Endothelial cell of umbilical vein (primary cell): ENCODE data around the gene SLC30A2. TPM values are rescaled to one million over a fixed set of nuclear protein-coding genes. Genes with fewer than 3 reads are reported as not detected.

ENCODE experiments used
- BruUV-seq: library from RNA; stranded (reverse); fragments of 400-500 nt; replicated peaks from 2 replicates; lab custom pipeline; 2021; lab: Mats Ljungman, UMichigan
- CTCF ChIA-PET: fragments of 300-600, 350-600 bp; sonication (Branson Sonifier 250); formaldehyde crosslinking; loops from one replicate; lab custom pipeline; 2021; ENCODE audit warnings: antibody characterized with exemption, inconsistent platforms; lab: Charles Lee
- POLR2A ChIA-PET: fragments of 300-600, 350-600 bp; sonication (Branson Sonifier 250); formaldehyde crosslinking; loops from one replicate; lab custom pipeline; 2021; ENCODE audit warnings: antibody characterized with exemption, inconsistent platforms; lab: Charles Lee
- DNase-seq: peaks from one replicate; pipeline ENCODE4 v3.0.0-alpha.2; 2011; ENCODE audit warnings: low read depth, low spot score
- FAIRE-seq: peaks from 2 replicates; lab custom pipeline; 2011; peaks lifted over from hg19 to GRCh38; lab: Jason Lieb, UNC
- H2AFZ ChIP-seq: 2 replicates; pipeline ENCODE4 v1.6.0; 2012; ENCODE audit warnings: low read depth, low read length, control low read depth, inconsistent platforms
- H3K27ac ChIP-seq: 2 replicates; pipeline ENCODE4 v1.5.1; 2011; ENCODE audit warnings: low read depth, mild to moderate bottlenecking, control low read depth, low read length, moderate library complexity; ENCODE audit not compliant: insufficient read depth
- H3K27me3 ChIP-seq, 2 experiments: 2 replicates each; pipeline versions ENCODE4 v1.6.0 to v1.6.1; 2011; ENCODE audit warnings: low read length in 2 of 2, mixed read lengths in 1 of 2; ENCODE audit not compliant: control insufficient read depth in 2 of 2, insufficient read depth in 2 of 2
- H3K36me3 ChIP-seq, 2 experiments: 2 replicates in 1 of 2; 3 replicates in 1 of 2; pipeline ENCODE4 v1.5.1; 2011; ENCODE audit warnings: low read length in 2 of 2, mild to moderate bottlenecking in 1 of 2, moderate library complexity in 1 of 2; ENCODE audit not compliant: control insufficient read depth in 2 of 2, insufficient read depth in 2 of 2; ENCODE audit errors: extremely low read depth in 1 of 2
- H3K4me1 ChIP-seq: 3 replicates; pipeline ENCODE4 v1.5.1; 2011; ENCODE audit warnings: mild to moderate bottlenecking, low read length; ENCODE audit not compliant: control insufficient read depth, insufficient read depth; ENCODE audit errors: extremely low read depth
- H3K4me2 ChIP-seq: 2 replicates; pipeline ENCODE4 v1.6.1; 2011; ENCODE audit warnings: low read length, control low read depth, mixed read lengths; ENCODE audit not compliant: insufficient read depth
- H3K4me3 ChIP-seq, 3 experiments: fragments of 200-600 bp in 1 of 3; sonication (generic), shearing (Covaris generic) in 1 of 3; replicated peaks in 1 of 3; 2 replicates each; pipeline ENCODE4 v1.5.1; 2011 to 2016; ENCODE audit warnings: control low read depth in 3 of 3, low read length in 3 of 3, mild to moderate bottlenecking in 2 of 3, inconsistent platforms in 1 of 3, low read depth in 1 of 3, moderate library complexity in 1 of 3; ENCODE audit not compliant: insufficient read depth in 1 of 3
- H3K79me2 ChIP-seq: 2 replicates; pipeline ENCODE4 v1.6.0; 2012; ENCODE audit warnings: low read length, inconsistent platforms; ENCODE audit not compliant: control insufficient read depth, insufficient read depth
- H3K9ac ChIP-seq: replicated peaks from 2 replicates; pipeline ENCODE3; 2011; ENCODE audit warnings: low read length, control low read depth; ENCODE audit not compliant: insufficient read depth; ENCODE audit errors: extremely low read depth
- H3K9me1 ChIP-seq: replicated peaks from 3 replicates; pipeline ENCODE4 v1.6.0; 2011; ENCODE audit warnings: mild to moderate bottlenecking, low read length; ENCODE audit not compliant: control insufficient read depth, insufficient read depth; ENCODE audit errors: extremely low read depth
- H3K9me3 ChIP-seq: replicated peaks from 2 replicates; pipeline ENCODE4 v1.5.1; 2012; ENCODE audit warnings: low read length, inconsistent platforms; ENCODE audit not compliant: control insufficient read depth, insufficient read depth
- H4K20me1 ChIP-seq: replicated peaks from 2 replicates; pipeline ENCODE3; 2011; ENCODE audit warnings: mild to moderate bottlenecking, low read length; ENCODE audit not compliant: control insufficient read depth, insufficient read depth; ENCODE audit errors: extremely low read depth
- EZH2 ChIP-seq: IDR thresholded peaks from 2 replicates; pipeline ENCODE4 v1.6.1; 2012; ENCODE audit warnings: borderline replicate concordance, low read depth, mild to moderate bottlenecking, moderate library complexity, low read length, inconsistent platforms; ENCODE audit not compliant: severe bottlenecking
- FOS ChIP-seq: IDR thresholded peaks from 2 replicates; pipeline ENCODE4 v1.6.1; 2011; ENCODE audit warnings: mild to moderate bottlenecking, low read length, moderate library complexity, borderline replicate concordance; ENCODE audit not compliant: insufficient read depth
- GATA2 ChIP-seq: IDR thresholded peaks from 2 replicates; pipeline ENCODE4 v1.7.0; 2011; ENCODE audit warnings: low read depth, mild to moderate bottlenecking, moderate library complexity, mixed read lengths, low read length; ENCODE audit not compliant: insufficient read length, insufficient read depth
- JUN ChIP-seq: IDR thresholded peaks from 2 replicates; pipeline ENCODE4 v1.6.1; 2011; ENCODE audit warnings: borderline replicate concordance, low read depth; ENCODE audit not compliant: insufficient read length, insufficient read depth
- MYC ChIP-seq: IDR thresholded peaks from one replicate; pipeline ENCODE4 v1.6.1; 2011; ENCODE audit warnings: mild to moderate bottlenecking, low read depth, low read length
- POLR2A ChIP-seq: IDR thresholded peaks from 2 replicates; pipeline ENCODE4 v1.6.1; 2012; ENCODE audit warnings: low read depth, mild to moderate bottlenecking, control low read depth, low read length
- POLR2AphosphoS5 ChIP-seq: IDR thresholded peaks from 2 replicates; pipeline ENCODE4 v1.6.1; 2012; ENCODE audit warnings: low read depth, mild to moderate bottlenecking, control low read depth, low read length, moderate library complexity; ENCODE audit not compliant: insufficient read depth
- dilution Hi-C: fragments of 300-500 bp; cut with MboI; formaldehyde crosslinking; loops from one replicate; pipeline ENCODE4 v1.15.0; 2019; ENCODE audit warnings: low sequenced_read_pairs; ENCODE audit not compliant: extremely low pct_ligation_motif_present
- intact Hi-C: fragments of 100-400 bp; cut with micrococcal nuclease; formaldehyde crosslinking; loops from one replicate; pipeline ENCODE4 v1.10.0; 2022
- polyA plus RNA-seq, 4 experiments: library from polyadenylated mRNA; depleted of rRNA in 3 of 4; stranded (reverse) in 3 of 4; unstranded in 1 of 4; fragments of >200 nt; gene quantifications; 2 replicates each; pipeline versions ENCODE4 v1.2.1 to v1.2.3, GENCODE V29; 2011 to 2012; ENCODE audit warnings: missing spikeins in 1 of 4
- total RNA-seq: library from RNA; stranded (reverse); gene quantifications from 2 replicates; pipeline ENCODE4 v1.2.3, GENCODE V29; 2021
- TF ChIP-seq, protein P1 (sequence below), 2 donors: IDR thresholded peaks; 1 replicate in 1 of 2; 2 replicates in 1 of 2; pipeline ENCODE4 v1.5.1; 2011; ENCODE audit warnings: low read length in 2 of 2, mild to moderate bottlenecking in 2 of 2, moderate library complexity in 2 of 2, control low read depth in 1 of 2, inconsistent platforms in 1 of 2, low read depth in 1 of 2; ENCODE audit not compliant: insufficient read depth in 1 of 2; ENCODE audit errors: extremely low read depth in 1 of 2
- TF ChIP-seq, protein P2 (sequence below): IDR thresholded peaks from 2 replicates; pipeline ENCODE4 v1.6.1; 2011; ENCODE audit not compliant: insufficient read depth, insufficient read length

The SLC30A2 gene
- total and polyA plus RNA-seq, 2 donors (not counting 3 experiments of a cell fraction or from before 2014, with no cell fraction given), result not detected

DNA sequence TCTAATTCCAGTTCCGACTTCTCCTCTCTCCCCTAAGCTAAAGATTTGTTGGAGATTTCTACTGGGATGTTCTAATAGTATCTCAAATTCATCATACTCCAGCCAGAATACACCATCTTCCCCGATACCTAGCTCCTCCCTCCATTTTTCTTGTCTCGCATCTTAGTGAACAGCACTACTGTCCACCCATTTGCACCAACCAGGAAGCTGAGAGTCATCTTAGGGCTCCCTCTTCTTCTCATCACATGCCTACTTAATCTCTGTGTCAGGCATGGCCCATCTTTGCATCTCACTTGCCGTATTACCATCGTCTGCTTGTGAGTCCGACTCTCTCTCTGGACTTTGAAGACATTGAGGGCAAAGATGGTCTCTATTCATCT lies 25.0 kb upstream of the SLC30A2 start:
- H3K9me3 ChIP-seq, result no peaks in the 10 kb centered on the region
- no peaks in the 10 kb centered on the region for H3K79me2 ChIP-seq
- H3K9me1 ChIP-seq, result no peaks in the 10 kb centered on the region
- DNase-seq, result no peak
- no peak overlapping the region for H3K9ac ChIP-seq
- ChIA-PET CTCF (interaction anchor here (0.5 to 1.5 kb wide), 4 partner anchors 9 to 74 kb away, joined by 3 to 5 read pairs (median 3); no protein-coding TSS in a partner anchor), POLR2A (no interaction called here)
- intact Hi-C loops, result no loop called here
- FAIRE-seq, result no peak
- H4K20me1 ChIP-seq, result no peaks in the 10 kb centered on the region
- no TSS peak for BruUV-seq
- no peak overlapping the region for H3K4me2 ChIP-seq
- H3K36me3 ChIP-seq, result no peaks in the 10 kb centered on the region
- no peak for TF ChIP-seq POLR2A
- TF ChIP-seq, protein P1, sequence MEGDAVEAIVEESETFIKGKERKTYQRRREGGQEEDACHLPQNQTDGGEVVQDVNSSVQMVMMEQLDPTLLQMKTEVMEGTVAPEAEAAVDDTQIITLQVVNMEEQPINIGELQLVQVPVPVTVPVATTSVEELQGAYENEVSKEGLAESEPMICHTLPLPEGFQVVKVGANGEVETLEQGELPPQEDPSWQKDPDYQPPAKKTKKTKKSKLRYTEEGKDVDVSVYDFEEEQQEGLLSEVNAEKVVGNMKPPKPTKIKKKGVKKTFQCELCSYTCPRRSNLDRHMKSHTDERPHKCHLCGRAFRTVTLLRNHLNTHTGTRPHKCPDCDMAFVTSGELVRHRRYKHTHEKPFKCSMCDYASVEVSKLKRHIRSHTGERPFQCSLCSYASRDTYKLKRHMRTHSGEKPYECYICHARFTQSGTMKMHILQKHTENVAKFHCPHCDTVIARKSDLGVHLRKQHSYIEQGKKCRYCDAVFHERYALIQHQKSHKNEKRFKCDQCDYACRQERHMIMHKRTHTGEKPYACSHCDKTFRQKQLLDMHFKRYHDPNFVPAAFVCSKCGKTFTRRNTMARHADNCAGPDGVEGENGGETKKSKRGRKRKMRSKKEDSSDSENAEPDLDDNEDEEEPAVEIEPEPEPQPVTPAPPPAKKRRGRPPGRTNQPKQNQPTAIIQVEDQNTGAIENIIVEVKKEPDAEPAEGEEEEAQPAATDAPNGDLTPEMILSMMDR (IDR thresholded peaks at IDR 0.05; ENCODE audit: extremely low read depth in 1 of 2, insufficient read depth in 1 of 2, low read depth in 1 of 2, low read length in 2 of 2), result no peak
- TF ChIP-seq MYC, result no peak
- TF ChIP-seq GATA2, result no peak
- TF ChIP-seq EZH2, result no peak
- TF ChIP-seq, protein P2, sequence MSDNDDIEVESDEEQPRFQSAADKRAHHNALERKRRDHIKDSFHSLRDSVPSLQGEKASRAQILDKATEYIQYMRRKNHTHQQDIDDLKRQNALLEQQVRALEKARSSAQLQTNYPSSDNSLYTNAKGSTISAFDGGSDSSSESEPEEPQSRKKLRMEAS, result no peak
- TF ChIP-seq POLR2AphosphoS5, result no peak
- no peak for TF ChIP-seq FOS
- no peak for TF ChIP-seq JUN
- peaks cover 2 to 4% of the 10 kb centered on the region in 2 experiments for H3K27me3 ChIP-seq
- dilution Hi-C loops, result no loop called here
- no peak overlapping the region for H2AFZ ChIP-seq
- no peak overlapping the region for H3K4me3 ChIP-seq
- H3K4me1 ChIP-seq, result no peaks in the 10 kb centered on the region
- H3K27ac ChIP-seq, result no peak overlapping the region
